PFSK-1 (cell line): Measurements from ENCODE around the gene TFPT.

Experiments
- POLR2AphosphoS5 ChIP-seq: IDR thresholded peaks from 2 replicates; pipeline ENCODE4 v1.6.1; 2012; ENCODE audit warnings: low read depth, mild to moderate bottlenecking, control low read depth, low read length, moderate library complexity
- REST ChIP-seq, 2 experiments: IDR thresholded peaks; 2 replicates each; pipeline versions ENCODE4 v1.6.1 to v1.8.0; 2011 to 2012; ENCODE audit warnings: low read depth in 2 of 2, low read length in 2 of 2, control low read depth in 1 of 2, inconsistent platforms in 1 of 2, mild to moderate bottlenecking in 1 of 2, moderate library complexity in 1 of 2; ENCODE audit not compliant: insufficient read depth in 1 of 2
- SIN3A ChIP-seq: IDR thresholded peaks from 2 replicates; pipeline ENCODE4 v1.6.1; 2012; ENCODE audit warnings: mild to moderate bottlenecking, low read length, moderate library complexity, borderline replicate concordance; ENCODE audit not compliant: insufficient read depth

GRCh38 chr19:54096617-54097106 lies 18.8 kb downstream of the TFPT start:
- no peak for TF ChIP-seq POLR2AphosphoS5
- TF ChIP-seq REST (IDR thresholded peaks at IDR 0.05; ENCODE audit: insufficient read depth in 1 of 2, low read depth in 2 of 2, low read length in 2 of 2), result no peak
- no peak for TF ChIP-seq SIN3A
